WTC11 (cell line): ENCODE data around the gene SPI1.

Source experiments
- JUN ChIP-seq: sonication (generic); formaldehyde crosslinking; IDR thresholded peaks from 2 replicates; pipeline ENCODE4 v1.8.0; 2023; ENCODE audit warnings: mild to moderate bottlenecking, missing genetic modification reagents
- TEAD1 ChIP-seq: sonication (generic); formaldehyde crosslinking; IDR thresholded peaks from 2 replicates; pipeline ENCODE4 v1.8.0; 2022; ENCODE audit warnings: mild to moderate bottlenecking, missing genetic modification reagents
- TEAD4 ChIP-seq: sonication (generic); formaldehyde crosslinking; IDR thresholded peaks from 2 replicates; pipeline ENCODE4 v1.8.0; 2022; ENCODE audit warnings: mild to moderate bottlenecking, missing genetic modification reagents
- ZSCAN18 ChIP-seq: fragments of 250-450 bp; sonication (Bioruptor Pico); IDR thresholded peaks from 2 replicates; pipeline ENCODE4 v2.1.2; 2022; ENCODE audit warnings: mild to moderate bottlenecking, moderate library complexity
- TF ChIP-seq, protein P1 (sequence below): fragments of 200-600 bp; IDR thresholded peaks from 2 replicates; pipeline ENCODE4 v1.8.0; 2022; ENCODE audit warnings: antibody characterized with exemption
- TF ChIP-seq, protein P2 (sequence below): sonication (generic); formaldehyde crosslinking; IDR thresholded peaks from 2 replicates; pipeline ENCODE4 v1.8.1; 2023; ENCODE audit warnings: mild to moderate bottlenecking, missing genetic modification reagents
- TF ChIP-seq, protein P3 (sequence below): sonication (generic); formaldehyde crosslinking; IDR thresholded peaks from 2 replicates; pipeline ENCODE4 v1.8.0; 2022; ENCODE audit warnings: mild to moderate bottlenecking, missing genetic modification reagents
- TF ChIP-seq, protein P4 (sequence below): sonication (generic); formaldehyde crosslinking; IDR thresholded peaks from 2 replicates; pipeline ENCODE4 v1.8.1; 2023; ENCODE audit warnings: mild to moderate bottlenecking, missing genetic modification reagents, borderline replicate concordance

- TF ChIP-seq, protein P1, sequence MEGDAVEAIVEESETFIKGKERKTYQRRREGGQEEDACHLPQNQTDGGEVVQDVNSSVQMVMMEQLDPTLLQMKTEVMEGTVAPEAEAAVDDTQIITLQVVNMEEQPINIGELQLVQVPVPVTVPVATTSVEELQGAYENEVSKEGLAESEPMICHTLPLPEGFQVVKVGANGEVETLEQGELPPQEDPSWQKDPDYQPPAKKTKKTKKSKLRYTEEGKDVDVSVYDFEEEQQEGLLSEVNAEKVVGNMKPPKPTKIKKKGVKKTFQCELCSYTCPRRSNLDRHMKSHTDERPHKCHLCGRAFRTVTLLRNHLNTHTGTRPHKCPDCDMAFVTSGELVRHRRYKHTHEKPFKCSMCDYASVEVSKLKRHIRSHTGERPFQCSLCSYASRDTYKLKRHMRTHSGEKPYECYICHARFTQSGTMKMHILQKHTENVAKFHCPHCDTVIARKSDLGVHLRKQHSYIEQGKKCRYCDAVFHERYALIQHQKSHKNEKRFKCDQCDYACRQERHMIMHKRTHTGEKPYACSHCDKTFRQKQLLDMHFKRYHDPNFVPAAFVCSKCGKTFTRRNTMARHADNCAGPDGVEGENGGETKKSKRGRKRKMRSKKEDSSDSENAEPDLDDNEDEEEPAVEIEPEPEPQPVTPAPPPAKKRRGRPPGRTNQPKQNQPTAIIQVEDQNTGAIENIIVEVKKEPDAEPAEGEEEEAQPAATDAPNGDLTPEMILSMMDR = no peak
- TF ChIP-seq, protein P2, sequence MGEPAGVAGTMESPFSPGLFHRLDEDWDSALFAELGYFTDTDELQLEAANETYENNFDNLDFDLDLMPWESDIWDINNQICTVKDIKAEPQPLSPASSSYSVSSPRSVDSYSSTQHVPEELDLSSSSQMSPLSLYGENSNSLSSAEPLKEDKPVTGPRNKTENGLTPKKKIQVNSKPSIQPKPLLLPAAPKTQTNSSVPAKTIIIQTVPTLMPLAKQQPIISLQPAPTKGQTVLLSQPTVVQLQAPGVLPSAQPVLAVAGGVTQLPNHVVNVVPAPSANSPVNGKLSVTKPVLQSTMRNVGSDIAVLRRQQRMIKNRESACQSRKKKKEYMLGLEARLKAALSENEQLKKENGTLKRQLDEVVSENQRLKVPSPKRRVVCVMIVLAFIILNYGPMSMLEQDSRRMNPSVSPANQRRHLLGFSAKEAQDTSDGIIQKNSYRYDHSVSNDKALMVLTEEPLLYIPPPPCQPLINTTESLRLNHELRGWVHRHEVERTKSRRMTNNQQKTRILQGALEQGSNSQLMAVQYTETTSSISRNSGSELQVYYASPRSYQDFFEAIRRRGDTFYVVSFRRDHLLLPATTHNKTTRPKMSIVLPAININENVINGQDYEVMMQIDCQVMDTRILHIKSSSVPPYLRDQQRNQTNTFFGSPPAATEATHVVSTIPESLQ (CRISPR knock-in tag) = no peak
- TF ChIP-seq JUN (CRISPR knock-in tag) = no peak
- TF ChIP-seq TEAD4 (CRISPR knock-in tag) = no peak
- no peak for TF ChIP-seq ZSCAN18 (CRISPR knock-in tag)
- TF ChIP-seq, protein P3, sequence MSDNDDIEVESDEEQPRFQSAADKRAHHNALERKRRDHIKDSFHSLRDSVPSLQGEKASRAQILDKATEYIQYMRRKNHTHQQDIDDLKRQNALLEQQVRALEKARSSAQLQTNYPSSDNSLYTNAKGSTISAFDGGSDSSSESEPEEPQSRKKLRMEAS = no peak
- no peak for TF ChIP-seq TEAD1 (CRISPR knock-in tag)
- TF ChIP-seq, protein P4, sequence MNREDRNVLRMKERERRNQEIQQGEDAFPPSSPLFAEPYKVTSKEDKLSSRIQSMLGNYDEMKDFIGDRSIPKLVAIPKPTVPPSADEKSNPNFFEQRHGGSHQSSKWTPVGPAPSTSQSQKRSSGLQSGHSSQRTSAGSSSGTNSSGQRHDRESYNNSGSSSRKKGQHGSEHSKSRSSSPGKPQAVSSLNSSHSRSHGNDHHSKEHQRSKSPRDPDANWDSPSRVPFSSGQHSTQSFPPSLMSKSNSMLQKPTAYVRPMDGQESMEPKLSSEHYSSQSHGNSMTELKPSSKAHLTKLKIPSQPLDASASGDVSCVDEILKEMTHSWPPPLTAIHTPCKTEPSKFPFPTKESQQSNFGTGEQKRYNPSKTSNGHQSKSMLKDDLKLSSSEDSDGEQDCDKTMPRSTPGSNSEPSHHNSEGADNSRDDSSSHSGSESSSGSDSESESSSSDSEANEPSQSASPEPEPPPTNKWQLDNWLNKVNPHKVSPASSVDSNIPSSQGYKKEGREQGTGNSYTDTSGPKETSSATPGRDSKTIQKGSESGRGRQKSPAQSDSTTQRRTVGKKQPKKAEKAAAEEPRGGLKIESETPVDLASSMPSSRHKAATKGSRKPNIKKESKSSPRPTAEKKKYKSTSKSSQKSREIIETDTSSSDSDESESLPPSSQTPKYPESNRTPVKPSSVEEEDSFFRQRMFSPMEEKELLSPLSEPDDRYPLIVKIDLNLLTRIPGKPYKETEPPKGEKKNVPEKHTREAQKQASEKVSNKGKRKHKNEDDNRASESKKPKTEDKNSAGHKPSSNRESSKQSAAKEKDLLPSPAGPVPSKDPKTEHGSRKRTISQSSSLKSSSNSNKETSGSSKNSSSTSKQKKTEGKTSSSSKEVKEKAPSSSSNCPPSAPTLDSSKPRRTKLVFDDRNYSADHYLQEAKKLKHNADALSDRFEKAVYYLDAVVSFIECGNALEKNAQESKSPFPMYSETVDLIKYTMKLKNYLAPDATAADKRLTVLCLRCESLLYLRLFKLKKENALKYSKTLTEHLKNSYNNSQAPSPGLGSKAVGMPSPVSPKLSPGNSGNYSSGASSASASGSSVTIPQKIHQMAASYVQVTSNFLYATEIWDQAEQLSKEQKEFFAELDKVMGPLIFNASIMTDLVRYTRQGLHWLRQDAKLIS (CRISPR knock-in tag) = no peak
Observed at GRCh38 chr11:47329987-47330931, 48.1 kb downstream of the SPI1 start.
